ENCODE data around the gene SRD5A2.

Gene SRD5A2

DNA sequence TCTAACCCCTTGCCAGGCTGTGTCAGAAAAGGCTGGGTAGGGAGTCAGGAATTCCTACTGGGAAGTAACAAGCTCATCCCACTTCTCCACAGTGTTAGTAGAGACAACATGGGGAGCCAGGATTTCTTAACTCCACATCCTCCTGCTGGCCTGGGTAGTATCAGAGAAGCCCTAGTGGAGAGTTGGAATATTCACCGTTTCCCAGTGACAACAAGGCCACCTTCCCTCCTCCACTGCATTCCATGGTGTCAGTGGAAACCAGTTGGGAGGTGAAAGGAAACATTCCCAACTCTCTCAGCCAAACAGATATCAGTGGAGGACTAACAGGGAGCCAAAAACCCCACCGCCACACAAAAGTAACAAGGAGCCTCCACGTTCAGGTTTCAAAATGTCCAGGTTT lies 41.2 kb downstream of the SRD5A2 start:
- H3K9me2 ChIP-seq (ENCODE audit: low read depth, low read length) = no peaks in the 10 kb centered on the region
- H3K4me1 ChIP-seq (ENCODE audit: insufficient read depth, low read length, severe bottlenecking) = no peaks in the 10 kb centered on the region
- H3F3A ChIP-seq (ENCODE audit: insufficient read depth, low read length) = no peaks in the 10 kb centered on the region
- H3K9ac ChIP-seq (ENCODE audit: low read length) = no peak overlapping the region
- H3K9me3 ChIP-seq (ENCODE audit: low read length) = no peaks in the 10 kb centered on the region
- H3K4me2 ChIP-seq (ENCODE audit: low read length) = no peak overlapping the region
- H3K36me3 ChIP-seq (ENCODE audit: insufficient read depth, low read length) = no peaks in the 10 kb centered on the region
- H3K27me3 ChIP-seq (ENCODE audit: insufficient read depth, low read length) = no peaks in the 10 kb centered on the region
- TF ChIP-seq EZH2 (IDR thresholded peaks at IDR 0.05; ENCODE audit: borderline replicate concordance, low read length) = no peak
- no peak for TF ChIP-seq CTCF (IDR thresholded peaks at IDR 0.05; ENCODE audit: low read length)
- no peaks in the 10 kb centered on the region for H4K20me1 ChIP-seq (ENCODE audit: insufficient read depth, low read length)
- no peak overlapping the region for H2AFZ ChIP-seq (ENCODE audit: low read length)
- H3K27ac ChIP-seq (ENCODE audit: low read depth, low read length, poor library complexity, severe bottlenecking) = no peak overlapping the region
- H3K79me2 ChIP-seq (ENCODE audit: insufficient read depth, low read length) = no peaks in the 10 kb centered on the region
- H3K4me3 ChIP-seq (ENCODE audit: low read depth, low read length, poor library complexity, severe bottlenecking) = no peak overlapping the region

DNA sequence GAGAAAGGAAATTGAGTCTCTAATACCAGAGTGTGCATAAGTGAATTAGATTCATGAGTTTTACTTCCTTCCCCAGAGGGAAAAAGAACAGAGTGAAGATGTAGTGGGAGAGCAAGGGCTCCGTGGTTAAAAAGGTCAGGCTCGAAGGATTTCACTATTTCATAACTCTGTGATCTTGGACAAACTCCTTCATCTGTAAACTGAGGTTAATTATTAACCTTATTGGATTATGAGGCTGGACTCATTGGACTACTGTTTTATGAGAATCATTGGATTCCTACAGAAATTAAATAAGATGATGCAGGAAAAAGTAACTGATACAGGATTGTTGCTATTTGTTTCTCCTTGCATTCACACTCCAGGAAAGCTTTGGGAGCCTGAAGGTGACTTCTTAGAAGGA lies 45.0 kb downstream of the SRD5A2 start:
- Histone ChIP-seq H3K36me3 (ENCODE audit: insufficient read depth, low read length) (no peaks in the 10 kb centered on the region), H3K27ac (ENCODE audit: low read depth, low read length, poor library complexity, severe bottlenecking) (no peak overlapping the region), H4K20me1 (ENCODE audit: insufficient read depth, low read length) (no peaks in the 10 kb centered on the region), H3K4me1 (ENCODE audit: insufficient read depth, low read length, severe bottlenecking) (no peaks in the 10 kb centered on the region), H3K4me2 (ENCODE audit: low read length) (no peak overlapping the region), H3K27me3 (ENCODE audit: insufficient read depth, low read length) (no peaks in the 10 kb centered on the region), H3K4me3 (ENCODE audit: low read depth, low read length, poor library complexity, severe bottlenecking) (no peak overlapping the region), H3K9ac (ENCODE audit: low read length) (no peak overlapping the region), H3K79me2 (ENCODE audit: insufficient read depth, low read length) (no peaks in the 10 kb centered on the region), H3K9me2 (ENCODE audit: low read depth, low read length) (no peaks in the 10 kb centered on the region), H3K9me3 (ENCODE audit: low read length) (no peaks in the 10 kb centered on the region), H3F3A (ENCODE audit: insufficient read depth, low read length) (no peaks in the 10 kb centered on the region), H2AFZ (ENCODE audit: low read length) (no peak overlapping the region)
- TF ChIP-seq EZH2 (IDR thresholded peaks at IDR 0.05; ENCODE audit: borderline replicate concordance, low read length) = no peak
- TF ChIP-seq CTCF (IDR thresholded peaks at IDR 0.05; ENCODE audit: low read length) = no peak

- Histone ChIP-seq H4K20me1 (ENCODE audit: insufficient read depth, low read length) (no peaks in the 10 kb centered on the region), H3K27me3 (ENCODE audit: insufficient read depth, low read length) (no peaks in the 10 kb centered on the region), H3K9me2 (ENCODE audit: low read depth, low read length) (no peaks in the 10 kb centered on the region), H3K79me2 (ENCODE audit: insufficient read depth, low read length) (no peaks in the 10 kb centered on the region), H3F3A (ENCODE audit: insufficient read depth, low read length) (no peaks in the 10 kb centered on the region), H3K4me1 (ENCODE audit: insufficient read depth, low read length, severe bottlenecking) (no peaks in the 10 kb centered on the region), H3K27ac (ENCODE audit: low read depth, low read length, poor library complexity, severe bottlenecking) (no peak overlapping the region), H3K9me3 (ENCODE audit: low read length) (no peaks in the 10 kb centered on the region), H2AFZ (ENCODE audit: low read length) (no peak overlapping the region), H3K36me3 (ENCODE audit: insufficient read depth, low read length) (no peaks in the 10 kb centered on the region), H3K4me2 (ENCODE audit: low read length) (no peak overlapping the region), H3K9ac (ENCODE audit: low read length) (no peak overlapping the region), H3K4me3 (ENCODE audit: low read depth, low read length, poor library complexity, severe bottlenecking) (no peak overlapping the region)
- TF ChIP-seq EZH2 (IDR thresholded peaks at IDR 0.05; ENCODE audit: borderline replicate concordance, low read length) = no peak
- TF ChIP-seq CTCF (IDR thresholded peaks at IDR 0.05; ENCODE audit: low read length) = no peak
Observed at GRCh38 chr2:31534636-31535035, 46.1 kb downstream of the SRD5A2 start.

Data from OCI-LY1 (cell line).